Ammon's horn (tissue), 1 donor: Measurements from ENCODE around the gene TUBA4B.

Source experiments
- DNase-seq: peaks from one replicate; pipeline ENCODE4 v3.0.0-alpha.2; 2016; ENCODE audit warnings: low spot score

The TUBA4B gene

DNA sequence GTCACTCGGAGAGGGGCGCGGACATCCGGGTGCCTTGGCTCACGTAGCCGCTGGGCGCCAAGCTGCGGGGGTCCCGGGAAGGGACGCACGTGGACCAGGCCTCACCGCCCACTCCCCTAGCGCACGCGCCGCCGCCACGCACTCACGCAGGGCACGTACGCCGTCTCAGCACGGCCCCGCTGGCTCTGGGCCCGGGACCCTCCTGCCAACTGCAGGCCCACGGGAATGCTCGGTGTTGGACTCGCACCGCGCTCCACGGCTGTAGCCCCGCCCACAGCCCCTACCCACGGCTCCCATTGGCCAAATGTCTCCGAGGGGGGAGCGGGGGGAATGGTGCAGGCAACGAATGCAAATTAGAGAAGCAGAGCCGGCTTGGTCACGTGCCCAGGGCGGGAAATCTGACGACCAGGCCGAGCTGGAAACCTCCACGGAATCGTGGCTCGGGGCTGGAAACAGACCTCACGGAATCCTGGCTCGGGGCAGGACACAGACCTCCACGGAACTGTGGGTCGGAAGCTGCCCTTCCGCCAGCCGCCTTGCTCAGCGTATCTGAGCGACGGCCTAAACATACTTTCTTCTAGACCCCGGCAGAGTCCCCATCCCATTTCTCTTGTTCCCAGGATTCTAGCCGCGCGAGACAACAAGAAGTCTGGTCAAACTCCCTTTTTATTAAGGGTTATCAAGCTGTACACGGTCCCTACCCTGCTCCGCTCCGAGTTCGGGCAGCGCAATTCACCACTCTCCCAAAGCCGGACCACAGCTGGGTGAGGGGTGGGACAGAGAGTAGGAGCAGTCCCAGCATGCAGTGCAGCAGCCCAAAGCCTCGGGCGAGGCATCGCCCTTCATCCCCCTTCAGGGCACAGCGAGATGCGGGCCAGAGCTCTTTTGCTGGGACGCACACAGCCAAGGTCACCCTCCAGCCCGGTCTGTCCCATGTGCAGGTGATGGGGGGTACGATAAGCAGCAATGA lies 34.0 kb upstream of the TUBA4B start, which contains the start of gene ABCB6:
Gene ABCB6 (minus strand): TSS at position 227 of the 970 bp plus-strand sequence. CDS start 285 bp downstream, outside the sequence.
- peak; percentile 98 for DNase-seq

DNA sequence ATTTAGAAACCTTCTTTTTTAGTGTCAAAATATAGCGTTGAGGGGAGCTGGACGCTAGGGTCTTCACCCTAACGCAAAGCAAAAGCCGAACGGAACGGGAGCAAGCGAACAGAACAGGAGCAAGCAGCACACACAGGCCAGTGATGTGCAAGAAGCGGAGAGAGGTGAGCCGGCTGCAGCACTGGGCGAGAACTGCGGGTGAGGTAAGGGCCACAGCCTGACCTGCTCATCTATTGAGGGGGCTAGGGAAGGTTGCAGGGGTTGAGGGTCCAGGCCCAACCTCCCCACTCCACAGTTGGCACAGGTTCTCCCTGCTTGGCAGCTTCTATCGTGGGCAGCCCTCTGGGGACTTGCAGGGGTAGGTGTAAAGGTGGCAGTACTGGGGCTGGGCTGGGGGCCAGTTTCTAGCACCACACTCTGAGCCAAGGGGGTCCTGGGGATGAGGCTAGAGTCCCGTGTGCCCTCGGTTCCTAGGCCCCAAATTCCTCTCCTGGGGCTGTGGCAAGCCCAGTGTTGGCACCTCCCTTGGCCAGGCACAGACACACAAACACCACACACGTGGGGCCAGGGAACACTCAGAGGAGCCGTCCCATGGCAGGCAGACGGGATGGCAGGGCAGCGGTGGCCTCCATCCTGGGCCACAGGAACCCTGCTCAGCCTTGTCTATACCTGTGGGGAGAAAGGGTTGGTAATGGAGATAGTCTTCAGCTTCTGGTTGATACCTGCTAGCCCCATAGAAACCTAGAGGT lies 33.1 kb upstream of the TUBA4B start:
- no peak for DNase-seq

DNA sequence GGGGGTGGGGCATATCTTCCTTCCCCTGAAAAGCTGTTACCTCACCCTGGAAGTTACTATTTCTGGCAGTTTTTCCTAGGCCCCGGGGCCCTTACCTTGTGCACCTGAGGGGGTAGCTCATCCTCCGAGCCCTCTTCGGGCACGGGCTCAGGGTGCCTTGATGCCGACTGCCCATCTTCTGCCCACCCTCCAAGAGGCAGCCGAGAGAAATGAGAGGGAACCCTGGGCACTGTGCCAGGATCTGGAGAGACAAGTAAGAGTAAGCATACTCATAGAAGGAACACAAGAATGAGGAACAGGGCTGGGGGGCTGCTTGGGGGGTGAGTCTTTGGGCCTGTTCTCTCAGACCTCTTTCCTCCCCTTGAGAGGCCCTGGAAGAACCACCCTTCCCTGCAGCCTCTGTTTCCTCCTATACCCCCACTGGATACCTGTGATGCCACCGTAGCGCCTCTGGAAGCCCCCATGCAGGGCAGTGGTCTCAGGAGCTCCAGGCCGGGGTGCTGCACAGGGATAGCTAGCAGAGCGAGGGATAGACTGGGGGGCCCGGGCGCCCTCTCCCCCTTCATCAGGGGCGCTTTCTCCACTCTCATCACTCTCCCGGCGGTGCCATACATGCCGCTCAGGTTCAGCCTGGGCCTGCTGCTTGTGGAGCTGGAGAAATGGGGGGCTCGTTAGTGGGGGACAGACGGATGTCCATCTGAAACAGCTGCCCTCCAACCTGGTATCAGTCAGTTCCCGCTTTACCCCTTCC lies 32.2 kb upstream of the TUBA4B start:
- no peak for DNase-seq

DNA sequence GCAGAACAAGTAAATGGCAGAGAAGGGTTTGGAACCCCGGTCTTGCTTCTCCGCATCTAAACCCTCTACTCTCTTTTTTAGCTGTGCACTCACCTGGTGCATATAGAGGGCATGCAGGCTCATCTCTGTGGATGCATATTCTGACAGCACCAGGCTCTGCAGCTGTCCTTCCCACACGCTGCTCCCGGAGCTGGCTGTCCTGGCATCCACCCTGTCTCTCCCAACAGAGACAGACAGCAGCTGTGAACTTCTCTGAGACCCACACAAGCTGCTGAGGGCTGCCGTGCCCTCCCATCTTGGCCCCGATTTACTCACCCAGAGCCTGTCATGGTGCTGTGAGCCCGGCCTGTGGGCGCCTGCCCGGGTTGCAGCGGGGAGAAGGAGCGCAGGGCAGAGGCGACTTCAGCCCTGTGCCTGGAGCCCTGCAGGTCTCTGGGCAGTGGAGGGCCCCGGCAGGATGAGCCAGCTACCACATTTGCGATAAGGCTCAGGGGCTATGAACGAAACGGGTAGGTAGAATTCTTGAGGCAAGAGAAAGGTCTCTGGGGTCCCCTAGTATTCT lies 31.0 kb upstream of the TUBA4B start:
- DNase-seq = peak; percentile 48

DNA sequence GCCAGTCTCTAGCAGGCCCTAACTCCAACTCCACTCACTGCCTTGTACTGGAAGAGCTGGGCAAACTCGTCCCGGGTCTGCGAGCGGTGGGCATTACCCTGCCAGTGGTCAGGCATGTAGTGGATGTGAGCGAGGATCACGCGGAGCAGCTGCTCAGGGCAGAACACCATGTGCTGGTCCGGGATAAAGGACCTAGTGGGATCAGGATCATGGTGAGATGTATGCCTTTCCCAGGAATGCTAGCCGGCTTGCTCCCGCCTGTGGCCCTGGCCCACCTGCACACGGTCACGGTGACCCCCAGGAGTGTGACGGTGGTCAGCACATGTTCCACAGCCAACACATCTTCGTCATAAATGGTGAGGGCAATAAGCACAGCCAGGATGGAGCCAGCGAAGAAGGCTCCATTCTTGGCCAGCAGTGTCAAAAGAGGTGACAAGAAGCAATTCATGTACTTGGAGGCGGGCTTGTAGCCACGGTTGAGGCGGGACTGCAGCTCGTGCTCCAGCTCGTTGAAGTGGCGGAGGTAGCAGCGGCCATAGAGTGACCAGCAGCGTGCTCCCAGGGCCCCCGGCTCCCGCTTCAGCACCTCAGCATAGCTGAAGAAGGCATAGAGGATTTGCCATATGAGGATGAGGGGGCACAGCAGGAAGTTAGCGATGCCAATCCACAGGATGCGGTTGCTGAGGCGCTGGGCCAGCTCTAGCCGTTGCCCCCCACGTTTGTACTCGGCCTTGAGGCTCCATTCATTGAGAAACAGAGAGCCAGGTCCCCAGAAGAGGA lies 29.0 kb upstream of the TUBA4B start:
- no peak for DNase-seq

DNA sequence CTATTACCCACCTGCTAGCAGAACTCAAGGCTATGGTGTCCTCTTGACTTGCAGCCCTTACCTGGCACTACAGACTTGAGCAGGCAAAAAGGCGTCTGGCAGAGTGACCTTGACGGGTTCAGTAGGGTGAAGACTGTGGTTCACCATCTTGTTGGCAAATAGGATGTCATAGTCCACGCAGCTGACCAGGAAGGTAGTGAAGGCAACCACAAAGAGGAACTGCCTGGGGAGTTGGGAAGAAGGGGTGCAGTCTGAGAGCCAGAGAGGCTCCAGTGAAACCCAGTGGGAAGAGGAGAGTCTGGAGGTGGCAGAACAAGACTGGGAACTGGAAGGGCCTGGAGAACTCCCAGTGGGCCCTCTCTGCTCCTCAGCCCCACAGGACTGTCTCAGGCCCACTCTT lies 27.7 kb upstream of the TUBA4B start:
- DNase-seq = no peak

DNA sequence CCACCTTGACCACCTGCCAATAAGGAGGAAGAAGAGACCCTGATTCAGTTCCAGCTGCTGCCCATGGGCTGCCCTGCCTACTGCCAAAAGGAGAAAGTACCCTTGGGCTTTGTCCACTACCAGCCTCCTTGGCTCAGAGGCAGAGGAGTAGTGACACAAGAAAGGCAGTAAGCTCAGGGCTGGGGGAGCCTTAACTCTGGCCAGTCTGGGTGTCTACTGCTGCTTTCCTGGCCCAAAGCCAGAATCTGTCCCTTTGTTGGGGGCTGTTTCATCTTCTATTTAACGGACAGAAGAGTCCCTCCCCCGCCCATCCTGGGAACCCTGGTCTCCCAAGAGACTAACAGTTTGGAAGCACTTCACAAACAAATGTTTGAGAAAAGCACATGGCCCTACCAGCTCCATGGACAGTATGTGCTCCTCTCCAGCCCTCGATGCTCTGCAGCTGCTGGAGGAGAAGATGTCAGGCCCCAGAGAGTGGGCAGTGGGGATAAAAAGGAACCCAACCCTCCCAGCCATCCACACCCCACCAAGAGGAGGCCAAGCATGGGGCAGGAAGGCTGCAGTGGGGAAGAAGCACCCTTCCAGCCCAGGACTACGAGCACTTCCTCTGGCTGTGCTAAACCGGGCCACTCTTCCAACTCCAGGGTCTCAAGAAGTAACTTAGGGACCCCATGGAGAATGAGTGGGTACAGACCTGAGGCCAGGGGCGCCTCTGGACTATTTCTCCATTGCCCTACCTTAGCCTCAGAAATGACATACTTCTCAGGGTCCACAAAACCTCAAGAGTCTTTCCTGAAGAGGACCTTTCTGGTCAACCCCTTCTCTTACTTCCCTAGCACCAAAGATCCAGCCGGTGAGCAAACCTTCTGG lies 24.8 kb upstream of the TUBA4B start:
- no peak for DNase-seq

DNA sequence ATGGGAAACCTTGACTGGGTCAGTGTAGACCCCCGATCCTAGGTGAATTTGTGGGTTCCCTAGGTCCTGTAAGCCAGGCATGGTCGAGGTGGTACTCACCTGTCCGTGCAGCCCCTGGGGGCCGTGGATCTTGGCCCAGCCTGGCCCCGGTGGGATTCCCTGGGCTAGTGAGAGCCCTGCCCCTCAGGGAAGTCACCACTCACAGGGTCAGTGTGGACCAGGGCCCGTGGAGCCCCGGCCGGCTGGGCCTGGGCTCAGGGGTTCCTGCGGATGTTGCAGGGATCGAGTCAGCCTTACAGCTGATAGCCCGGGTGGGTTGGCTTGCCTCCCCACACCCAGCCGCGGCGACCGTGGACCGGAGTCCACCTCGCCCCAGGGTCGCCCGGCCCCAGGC lies 24.1 kb upstream of the TUBA4B start:
- DNase-seq = no peak

DNA sequence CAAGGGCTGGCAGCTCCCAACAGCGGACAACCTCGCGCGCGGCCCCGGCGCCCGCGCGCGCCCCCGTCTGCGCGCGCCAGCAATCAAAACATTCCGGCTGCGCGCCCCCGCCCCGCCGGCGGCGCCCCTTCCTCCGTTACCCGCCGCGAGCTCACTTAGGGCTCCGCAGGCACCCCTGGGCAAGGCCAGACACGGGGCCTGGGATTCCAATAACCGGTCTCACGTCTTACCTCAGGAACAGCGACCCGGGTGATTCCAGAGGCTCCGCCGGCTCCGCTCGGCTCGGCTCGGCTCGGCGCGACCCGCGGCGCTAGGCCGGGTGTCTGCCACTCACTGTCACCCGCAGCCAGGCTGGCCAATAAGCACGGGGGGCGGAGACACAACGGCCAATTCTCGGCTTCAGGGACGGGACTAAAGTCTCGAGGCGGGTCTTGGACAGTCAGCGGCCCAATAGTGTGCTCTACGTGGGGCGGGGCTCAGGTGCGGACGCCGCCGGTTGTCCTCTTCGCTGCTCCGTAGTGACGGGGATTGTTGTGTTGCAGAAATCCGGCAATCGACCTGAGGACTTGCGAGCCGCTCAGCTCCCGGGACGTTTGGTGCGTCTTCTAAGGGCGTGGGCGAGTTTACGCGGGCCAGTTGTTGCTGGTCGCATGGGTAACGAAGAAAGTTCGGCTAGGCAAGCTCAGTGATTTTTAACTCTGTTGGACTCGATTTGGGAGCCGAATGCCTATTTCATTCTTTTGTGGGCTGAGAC lies 23.6 kb upstream of the TUBA4B start, which contains the start of the genes ANKZF1 and ATG9A:
Gene ANKZF1 (plus strand): TSS at position 502 of the 754 bp plus-strand sequence. CDS start 452 bp downstream, outside the sequence.
Gene ATG9A (minus strand): TSS at position 332 of the 754 bp plus-strand sequence. CDS start 1,612 bp downstream, outside the sequence.
- peak; percentile 100 for DNase-seq

DNA sequence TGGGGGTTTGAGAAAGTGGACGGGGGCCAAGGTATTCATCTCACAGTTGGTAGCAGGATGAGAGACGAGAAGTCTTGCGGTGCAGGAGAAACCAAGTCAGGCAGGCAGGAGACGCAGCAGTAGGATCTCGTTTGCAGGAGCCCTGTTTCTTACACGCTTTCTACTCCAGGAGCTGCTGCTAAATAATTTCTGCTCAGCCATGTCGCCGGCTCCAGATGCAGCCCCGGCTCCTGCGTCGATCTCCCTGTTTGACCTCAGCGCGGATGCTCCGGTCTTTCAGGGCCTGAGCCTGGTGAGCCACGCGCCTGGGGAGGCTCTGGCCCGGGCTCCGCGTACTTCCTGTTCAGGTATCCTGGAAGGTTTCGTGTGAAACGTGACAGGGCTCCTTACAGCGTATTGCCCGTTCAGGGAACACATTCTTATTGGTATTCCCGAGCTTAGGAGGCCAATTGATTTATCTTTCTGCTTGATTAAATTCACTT lies 22.9 kb upstream of the TUBA4B start:
- no peak for DNase-seq

DNA sequence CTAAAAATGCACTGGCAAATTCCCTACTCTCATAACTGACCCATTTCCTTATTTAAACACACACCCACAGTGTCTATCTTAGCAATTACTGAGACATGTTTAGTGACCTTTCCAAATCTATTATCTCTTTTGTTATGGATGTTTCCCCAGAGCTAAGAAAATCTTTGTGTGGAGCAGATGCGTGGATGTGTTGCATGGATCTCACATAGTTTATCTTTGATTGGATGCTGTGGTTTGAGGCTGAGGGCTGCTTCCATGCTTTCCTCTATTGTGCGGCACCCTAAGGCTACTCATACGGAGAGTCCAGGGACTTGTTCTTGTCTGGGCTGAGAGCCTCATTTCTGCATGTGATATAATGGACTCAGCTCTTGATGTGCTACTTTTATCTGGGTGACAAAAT lies 18.7 kb upstream of the TUBA4B start:
- no peak for DNase-seq

DNA sequence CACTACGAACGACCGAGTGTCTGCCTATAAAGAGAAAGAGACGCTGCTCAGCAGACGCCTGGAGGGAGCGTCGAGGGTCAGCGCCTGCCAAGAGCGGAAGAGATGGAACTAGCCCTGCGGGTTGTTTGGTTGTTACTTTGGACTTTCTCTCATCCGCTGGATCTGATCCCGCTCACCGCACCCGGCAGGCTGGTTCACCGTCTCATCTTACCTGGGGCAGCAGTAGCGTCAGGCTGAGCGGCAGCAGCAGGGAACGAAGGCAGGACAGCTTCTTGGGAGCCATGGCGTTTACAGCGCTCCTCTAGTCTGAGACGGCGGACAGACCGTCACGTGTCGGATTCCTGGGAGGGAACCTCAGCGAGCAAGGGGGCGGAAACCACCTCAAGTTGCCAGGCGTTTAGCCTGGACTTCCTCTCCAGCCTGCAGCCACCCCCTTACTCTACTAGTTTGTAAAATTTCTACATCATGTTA lies 9.7 kb upstream of the TUBA4B start:
- DNase-seq = no peak

DNA sequence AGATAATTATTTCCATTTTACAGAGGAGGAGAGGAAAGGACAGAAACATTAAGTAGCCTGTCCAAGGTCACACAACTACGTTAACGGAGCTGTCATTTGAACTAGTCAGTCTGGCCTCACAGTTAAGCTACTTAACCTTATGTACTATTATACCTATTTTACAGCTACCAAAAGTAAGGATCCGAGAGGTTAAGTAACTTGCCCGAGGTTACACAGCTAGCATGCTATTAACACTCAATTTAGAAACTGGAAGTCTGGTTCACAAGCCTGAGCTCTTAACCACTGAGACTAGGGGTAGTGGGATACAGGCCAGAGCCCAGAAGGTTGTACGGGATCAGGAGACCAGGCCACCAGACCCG lies 8.3 kb upstream of the TUBA4B start:
- DNase-seq = no peak

DNA sequence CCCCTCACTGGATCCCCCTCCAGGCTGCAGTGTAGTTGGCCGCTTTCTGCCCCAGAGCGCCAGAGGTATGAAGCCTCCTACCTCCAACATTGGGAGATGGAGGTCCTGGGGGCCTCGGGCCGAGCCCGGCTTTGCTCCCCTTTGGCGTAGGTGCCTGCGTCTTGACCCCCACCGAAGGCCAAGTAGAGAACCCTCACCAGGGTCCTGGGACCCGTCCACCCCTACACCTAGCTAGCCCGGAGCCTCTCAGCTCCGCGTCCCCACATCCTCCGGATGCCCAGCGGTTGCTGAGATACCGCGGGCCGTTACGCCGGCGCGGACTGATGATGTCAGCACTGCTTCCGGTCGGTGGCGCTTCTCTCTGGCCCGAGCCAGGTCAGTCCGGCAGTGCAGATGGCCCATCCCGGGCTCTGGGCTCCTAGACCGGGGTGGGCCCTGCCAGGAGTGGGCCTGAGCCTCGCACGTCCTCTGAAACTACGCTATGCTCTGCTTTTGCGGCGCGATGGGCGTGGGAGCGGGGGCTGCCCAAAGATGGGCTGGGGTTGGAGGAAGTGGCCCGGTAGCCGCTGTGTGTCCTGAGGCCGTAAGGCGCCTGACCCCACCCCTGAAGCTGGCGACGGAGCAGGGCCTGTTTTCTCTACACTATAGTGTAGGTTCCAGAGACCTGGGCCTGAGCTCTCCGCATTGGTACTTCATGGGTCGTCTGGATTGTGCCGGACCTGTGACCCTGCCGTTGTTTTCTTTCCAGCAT lies 7.7 kb upstream of the TUBA4B start, which contains the start of the genes GLB1L and STK16:
Gene GLB1L (minus strand): TSS at position 297 of the 751 bp plus-strand sequence. CDS start 1,871 bp downstream, outside the sequence.
Gene STK16 (plus strand): TSS at position 332 of the 751 bp plus-strand sequence. CDS start 521 bp downstream, outside the sequence.
- peak; percentile 94 for DNase-seq

DNA sequence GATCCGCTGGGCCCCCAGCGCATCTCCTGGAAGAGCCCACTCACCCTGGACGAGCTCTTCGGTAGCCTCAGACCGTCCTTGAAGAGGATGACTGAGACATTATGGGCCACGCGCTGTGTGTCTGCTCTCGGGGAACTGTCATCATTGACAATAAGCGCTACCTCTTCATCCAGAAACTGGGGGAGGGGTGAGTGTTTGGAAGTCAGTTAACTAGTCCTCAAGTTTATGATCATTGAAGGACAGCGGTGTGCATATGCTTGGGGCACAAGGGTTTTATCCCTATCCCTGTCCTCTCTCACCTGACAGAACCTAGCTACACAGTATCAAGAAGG lies 7.2 kb upstream of the TUBA4B start:
- no peak for DNase-seq

DNA sequence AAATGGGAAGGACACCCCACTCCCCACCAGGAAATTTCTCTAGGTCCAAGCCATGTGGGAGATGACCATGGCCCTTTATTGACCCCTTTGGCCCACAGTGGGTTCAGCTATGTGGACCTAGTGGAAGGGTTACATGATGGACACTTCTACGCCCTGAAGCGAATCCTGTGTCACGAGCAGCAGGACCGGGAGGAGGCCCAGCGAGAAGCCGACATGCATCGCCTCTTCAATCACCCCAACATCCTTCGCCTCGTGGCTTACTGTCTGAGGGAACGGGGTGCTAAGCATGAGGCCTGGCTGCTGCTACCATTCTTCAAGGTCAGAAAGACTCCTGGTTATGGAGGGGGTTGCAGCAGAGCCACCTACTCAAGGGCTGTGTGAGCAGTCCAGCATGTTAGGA lies 6.5 kb upstream of the TUBA4B start:
- no peak for DNase-seq

DNA sequence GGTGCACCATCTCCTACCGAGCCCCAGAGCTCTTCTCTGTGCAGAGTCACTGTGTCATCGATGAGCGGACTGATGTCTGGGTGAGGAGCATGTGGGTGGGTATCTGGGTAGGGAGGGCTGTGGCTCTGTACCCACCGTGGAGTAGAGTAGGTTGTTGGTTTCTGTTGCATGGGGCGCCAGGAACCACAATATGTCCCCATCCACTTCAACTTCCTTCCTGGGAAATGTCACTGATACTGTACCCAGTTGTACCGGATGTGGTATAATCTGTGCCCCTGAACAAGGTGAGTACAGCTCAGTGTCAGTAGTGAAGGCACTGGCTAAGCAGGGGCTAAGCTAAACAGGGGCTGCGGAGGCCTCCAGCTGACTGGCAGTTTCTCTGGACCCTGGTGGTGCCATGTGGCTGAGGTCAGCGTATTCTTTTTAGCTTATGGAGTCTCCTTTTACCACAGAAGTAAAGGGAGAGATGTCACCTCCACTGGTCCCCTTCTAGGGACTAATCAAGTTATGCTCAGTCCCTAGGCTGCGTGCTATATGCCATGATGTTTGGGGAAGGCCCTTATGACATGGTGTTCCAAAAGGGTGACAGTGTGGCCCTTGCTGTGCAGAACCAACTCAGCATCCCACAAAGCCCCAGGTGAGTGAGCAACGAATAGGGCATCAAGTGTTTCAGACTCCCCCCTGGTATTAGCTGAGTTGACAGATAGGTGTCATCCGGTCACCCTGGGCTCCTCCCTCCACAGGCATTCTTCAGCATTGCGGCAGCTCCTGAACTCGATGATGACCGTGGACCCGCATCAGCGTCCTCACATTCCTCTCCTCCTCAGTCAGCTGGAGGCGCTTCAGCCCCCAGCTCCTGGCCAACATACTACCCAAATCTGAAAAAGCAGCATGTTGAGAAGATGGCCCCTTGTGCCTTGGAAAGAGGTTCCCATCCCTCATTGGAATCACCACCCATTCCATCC lies 5.1 kb upstream of the TUBA4B start:
- DNase-seq = no peak
